GM21526 (cell line): ENCODE measurements around the gene SIVA1.

Experiments used
- ATAC-seq: cut with Tn5 transposase; IDR thresholded peaks from one replicate; pipeline ENCODE4 v1.9.1; 2021; ENCODE audit warnings: moderate library complexity; ENCODE audit not compliant: unreplicated experiment, low FRiP score

The SIVA1 gene

GRCh38 chr14:104734051-104734587 is 18.8 kb upstream of the SIVA1 start:
- ATAC-seq: no peak

GRCh38 chr14:104734601-104734990 is 18.4 kb upstream of the SIVA1 start:
- no peak for ATAC-seq

GRCh38 chr14:104734991-104735779 is 17.8 kb upstream of the SIVA1 start:
- no peak for ATAC-seq

- no peak for ATAC-seq
Measured at GRCh38 chr14:104735830-104736642, 16.9 kb upstream of the SIVA1 start.

GRCh38 chr14:104738375-104739019 is 14.4 kb upstream of the SIVA1 start:
- no peak for ATAC-seq

- no peak for ATAC-seq
Measured at GRCh38 chr14:104739026-104739425, 13.9 kb upstream of the SIVA1 start.

GRCh38 chr14:104739546-104740516 is 13.1 kb upstream of the SIVA1 start:
- ATAC-seq: no peak

GRCh38 chr14:104741108-104741802 is 11.7 kb upstream of the SIVA1 start:
- ATAC-seq: no peak

- no peak for ATAC-seq
Measured at GRCh38 chr14:104741803-104742251, 11.1 kb upstream of the SIVA1 start.

GRCh38 chr14:104742586-104743455 is 10.1 kb upstream of the SIVA1 start:
- no peak for ATAC-seq

- ATAC-seq: no peak
Measured at GRCh38 chr14:104743461-104744380, 9.2 kb upstream of the SIVA1 start.

GRCh38 chr14:104744484-104744883 is 8.5 kb upstream of the SIVA1 start:
- no peak for ATAC-seq

- no peak for ATAC-seq
Measured at GRCh38 chr14:104745431-104745830, 7.5 kb upstream of the SIVA1 start.

GRCh38 chr14:104746071-104746545 is 6.8 kb upstream of the SIVA1 start:
- ATAC-seq: no peak

GRCh38 chr14:104746934-104747481 is 5.9 kb upstream of the SIVA1 start:
- no peak for ATAC-seq

GRCh38 chr14:104747876-104748275 is 5.1 kb upstream of the SIVA1 start:
- no peak for ATAC-seq
